Activated CD8-positive, alpha-beta memory T cell treated with anti-CD3 and anti-CD28 coated beads, Interleukin-2, amount 50 U/mL, for 4 hours (primary cell): Measurements from ENCODE around the gene RARB.

Experiments used
- DNase-seq: peaks from one replicate; pipeline ENCODE4 v3.0.0-alpha.2; 2020

The RARB gene

GRCh38 chr3:25619382-25619781 is 191.3 kb downstream of the RARB start:
- DNase-seq = no peak

GRCh38 chr3:25620493-25620892 is 192.4 kb downstream of the RARB start:
- DNase-seq = no peak

- no peak for DNase-seq
Measured at GRCh38 chr3:25621087-25621486, 193.0 kb downstream of the RARB start.

- DNase-seq = no peak
Measured at GRCh38 chr3:25631989-25632388, 203.9 kb downstream of the RARB start.

- DNase-seq = no peak
Measured at GRCh38 chr3:25633919-25634318, 205.9 kb downstream of the RARB start.

- no peak for DNase-seq
Measured at GRCh38 chr3:25635038-25635437, 207.0 kb downstream of the RARB start.
